Measurements from ENCODE around the gene GPR42.

GPR42 gene, protein sequence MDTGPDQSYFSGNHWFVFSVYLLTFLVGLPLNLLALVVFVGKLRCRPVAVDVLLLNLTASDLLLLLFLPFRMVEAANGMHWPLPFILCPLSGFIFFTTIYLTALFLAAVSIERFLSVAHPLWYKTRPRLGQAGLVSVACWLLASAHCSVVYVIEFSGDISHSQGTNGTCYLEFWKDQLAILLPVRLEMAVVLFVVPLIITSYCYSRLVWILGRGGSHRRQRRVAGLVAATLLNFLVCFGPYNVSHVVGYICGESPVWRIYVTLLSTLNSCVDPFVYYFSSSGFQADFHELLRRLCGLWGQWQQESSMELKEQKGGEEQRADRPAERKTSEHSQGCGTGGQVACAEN

DNA sequence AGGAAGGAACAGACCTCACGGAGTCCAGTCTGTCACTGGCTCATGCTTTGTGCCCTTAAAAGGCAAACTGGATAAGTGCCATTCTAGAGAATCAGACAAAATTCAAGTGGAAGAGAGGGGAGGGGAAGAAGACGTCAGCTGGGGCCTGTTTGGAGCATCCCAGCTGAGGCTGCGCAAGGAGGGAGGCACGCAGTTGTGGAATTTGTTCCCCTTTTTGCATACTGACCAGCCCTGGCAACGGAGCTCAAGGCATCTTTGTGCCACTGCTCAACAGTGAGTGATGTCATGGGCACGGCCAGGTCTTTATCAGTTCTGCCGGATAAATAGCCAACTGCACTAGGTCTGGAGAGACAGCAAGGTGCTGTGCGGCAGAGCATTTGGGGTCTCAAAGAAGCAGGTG, at the start of gene GPR42:
GPR42 (plus strand) TSS at position 347 of the 400 bp plus-strand sequence. CDS start 292 bp downstream, outside the sequence.
- no peak for DNase-seq

DNA sequence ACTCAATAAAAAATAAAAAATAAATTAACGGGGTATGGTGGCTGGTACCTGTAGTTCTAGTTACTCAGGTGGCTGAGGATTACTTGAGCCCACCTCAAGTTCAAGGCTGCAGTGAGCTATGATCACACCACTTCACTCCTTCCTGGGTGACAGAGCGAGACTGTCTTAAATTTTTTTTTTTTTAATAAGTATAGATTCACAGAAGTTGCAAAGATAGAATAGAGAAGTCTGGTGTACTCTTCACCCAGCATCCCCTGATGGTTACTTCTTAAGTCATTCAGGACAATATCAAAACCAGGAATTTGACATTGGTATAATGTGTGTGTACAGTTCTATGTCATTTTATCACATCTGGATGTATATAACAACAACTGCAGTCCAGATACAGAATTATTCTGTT, 49.6 kb upstream of the GPR42 start:
- no peak for DNase-seq

DNA sequence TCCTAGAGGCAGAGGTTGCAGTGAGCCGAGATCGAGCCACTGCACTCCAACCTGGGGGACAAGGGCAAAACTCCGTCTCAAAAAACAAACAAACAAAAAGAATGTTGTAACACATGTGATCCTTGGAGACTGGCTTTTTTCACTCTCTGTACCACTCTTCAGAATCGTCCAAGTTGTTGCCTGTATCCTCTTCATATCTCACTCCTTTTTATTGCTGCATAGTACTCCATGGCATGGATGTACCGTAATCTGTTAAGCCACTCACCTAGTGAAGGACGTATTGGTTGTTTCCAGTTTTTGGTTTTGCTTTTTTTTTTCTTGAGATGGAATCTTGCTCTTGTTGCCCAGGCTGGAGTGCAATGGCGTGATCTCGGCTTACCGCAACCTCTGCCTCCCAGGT, 48.9 kb upstream of the GPR42 start:
- DNase-seq: no peak

DNA sequence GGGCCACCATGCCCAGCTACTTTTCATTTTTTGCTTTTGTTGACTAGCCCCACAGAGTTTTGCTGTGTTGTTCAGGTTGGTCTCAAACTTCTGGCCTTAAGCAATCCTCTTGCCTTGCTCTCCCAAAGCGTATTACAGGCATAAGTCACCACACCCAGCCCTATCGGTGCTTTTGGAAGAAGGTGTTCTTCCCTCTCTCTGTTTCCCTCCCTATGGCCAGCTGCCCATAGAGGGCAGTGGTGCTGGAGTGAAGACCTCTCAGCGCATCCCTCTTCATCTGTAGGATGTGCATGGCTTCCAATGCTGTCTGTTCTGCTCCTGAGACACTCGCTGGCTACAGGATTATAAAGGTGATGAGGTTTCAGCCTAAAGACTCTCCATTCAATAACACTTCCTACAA, 43.2 kb upstream of the GPR42 start:
- no peak for DNase-seq

DNA sequence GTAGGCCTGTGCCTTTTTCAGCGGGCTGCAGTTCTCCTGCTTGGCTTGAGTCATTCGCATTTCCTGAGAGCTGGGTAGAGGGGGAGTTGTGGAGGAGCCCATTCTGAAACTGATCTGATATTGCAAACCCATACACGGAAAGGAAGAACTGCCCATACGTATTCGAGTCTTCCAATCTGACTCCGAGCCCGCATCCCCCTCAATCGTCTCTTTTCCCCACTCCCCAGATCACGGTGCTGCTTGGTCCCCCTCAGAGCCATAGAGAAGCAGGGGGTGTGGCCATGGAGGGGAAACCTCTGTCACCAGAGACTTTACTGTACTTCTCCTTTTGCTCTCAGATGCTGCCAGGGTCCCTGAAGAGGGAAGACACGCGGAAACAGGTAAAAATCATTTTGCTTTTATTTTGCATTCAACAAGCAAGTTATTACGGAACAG, 42.0 kb upstream of the GPR42 start, which contains the start of gene CD22:
CD22 (plus strand) TSS at position 337 of the 435 bp plus-strand sequence. CDS start 2,854 bp downstream, outside the sequence.
- DNase-seq: no peak

DNA sequence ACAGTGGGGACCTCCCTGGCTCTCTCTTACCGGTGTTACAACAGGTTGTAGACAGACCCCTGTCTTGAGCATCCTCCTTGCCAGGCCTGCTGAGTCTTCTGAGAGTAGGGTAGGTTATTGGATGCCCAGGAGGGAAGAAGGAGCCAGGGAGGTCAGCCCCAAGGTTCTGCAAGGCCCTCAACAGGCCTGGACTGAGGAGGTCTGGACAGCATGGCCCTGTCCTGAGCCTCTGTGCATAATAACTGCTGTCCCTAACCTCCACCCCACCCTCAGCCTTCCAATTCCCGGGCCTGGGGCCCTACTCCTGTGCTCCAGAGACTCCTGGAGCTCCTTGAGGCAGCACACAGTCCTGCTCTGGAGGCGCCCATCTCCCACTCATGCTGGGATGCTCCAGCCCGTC, 41.5 kb upstream of the GPR42 start:
- no peak for DNase-seq

DNA sequence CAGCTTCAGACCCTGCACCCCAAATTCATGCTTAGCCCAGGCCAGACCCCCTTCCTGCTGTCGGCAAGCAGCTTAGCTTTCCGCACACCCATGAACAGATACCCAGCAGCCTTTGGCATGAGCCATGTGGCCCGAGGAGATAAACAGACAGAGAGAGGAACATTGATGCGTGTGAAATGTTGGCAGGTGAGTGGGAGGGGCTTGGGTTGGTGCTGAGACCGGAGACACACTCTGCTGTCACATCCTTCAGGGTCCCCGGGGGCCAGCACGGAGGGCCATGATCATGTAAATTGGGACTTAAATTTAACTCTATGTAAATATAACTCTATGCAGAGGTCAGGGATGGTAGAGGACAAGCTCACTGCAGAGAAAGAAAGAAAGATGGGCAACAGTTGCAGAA, 40.4 kb upstream of the GPR42 start:
- no peak for DNase-seq

DNA sequence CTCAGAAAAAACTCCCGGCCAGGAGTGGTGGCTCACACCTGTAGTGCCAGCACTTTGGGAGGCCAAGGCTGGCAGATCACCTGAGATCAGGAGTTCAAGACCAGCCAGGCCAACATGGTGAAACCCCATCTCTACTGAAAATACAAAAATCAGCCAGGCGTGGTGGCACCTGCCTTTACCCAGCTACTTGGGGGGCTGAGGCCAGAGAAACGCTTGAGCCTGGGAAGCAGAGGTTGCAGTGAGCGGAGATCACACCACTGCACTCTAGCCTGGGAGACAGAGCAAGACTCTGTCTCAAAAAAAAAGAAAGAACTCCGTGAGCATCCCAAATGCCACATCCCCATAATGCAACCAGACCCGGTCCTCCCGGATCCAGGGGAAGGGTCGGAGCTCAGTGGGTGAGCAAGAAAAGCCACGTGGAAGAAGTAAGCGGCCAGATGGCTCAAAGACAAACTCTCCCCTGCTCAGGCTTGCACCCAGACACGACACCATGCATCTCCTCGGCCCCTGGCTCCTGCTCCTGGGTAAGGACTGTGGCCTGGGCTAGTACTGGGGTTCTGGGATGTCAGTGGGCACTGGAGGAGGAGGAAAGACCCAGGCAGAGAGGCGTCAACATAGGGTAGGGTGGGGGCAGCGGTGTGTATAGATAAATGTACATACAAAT, 39.2 kb upstream of the GPR42 start:
- DNase-seq: no peak

DNA sequence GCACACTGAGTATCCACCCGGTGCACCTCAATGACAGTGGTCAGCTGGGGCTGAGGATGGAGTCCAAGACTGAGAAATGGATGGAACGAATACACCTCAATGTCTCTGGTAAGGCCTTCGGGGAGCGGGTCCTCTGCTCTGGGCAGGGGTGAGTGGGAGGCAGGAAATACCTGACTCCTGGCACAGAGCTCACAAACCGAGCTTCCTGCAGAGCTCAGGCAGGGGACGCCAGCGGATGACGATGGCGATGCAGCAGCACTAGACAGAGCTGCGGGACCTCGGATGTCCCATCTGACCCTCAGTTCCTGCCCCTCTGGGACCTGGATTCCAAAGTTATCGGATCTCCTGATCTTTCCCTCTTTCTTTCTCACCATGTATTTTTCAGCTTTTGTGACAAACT, 38.1 kb upstream of the GPR42 start:
- no peak for DNase-seq

DNA sequence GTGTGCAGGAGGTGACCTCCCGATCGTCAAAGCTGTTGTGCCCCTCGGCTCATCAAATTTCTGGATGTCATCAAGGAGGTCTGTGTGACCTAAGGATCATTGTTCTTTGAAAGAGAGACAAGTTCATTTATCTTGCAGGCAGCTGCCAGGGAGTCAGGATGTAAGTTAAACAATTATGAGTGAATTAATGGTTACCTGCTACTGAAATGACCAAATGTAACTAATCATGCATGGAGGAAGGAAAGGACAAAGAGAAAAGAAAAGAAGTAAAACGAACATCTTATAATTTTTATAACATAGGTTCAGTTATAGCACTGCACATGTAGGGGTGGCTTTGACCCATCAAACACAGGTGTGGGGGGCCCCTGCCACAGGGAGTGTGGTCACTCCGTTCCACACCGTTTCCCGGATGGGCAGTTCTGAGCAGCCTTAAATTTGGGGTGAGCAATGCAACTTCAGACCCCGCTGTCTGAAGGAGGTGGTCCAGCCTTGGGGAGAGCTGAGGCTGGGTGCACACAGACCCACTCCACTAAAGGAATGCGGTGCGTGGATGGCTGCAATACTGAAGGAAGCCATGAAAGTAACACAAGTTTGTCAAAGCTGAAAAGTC, 36.6 kb upstream of the GPR42 start:
- DNase-seq: no peak

DNA sequence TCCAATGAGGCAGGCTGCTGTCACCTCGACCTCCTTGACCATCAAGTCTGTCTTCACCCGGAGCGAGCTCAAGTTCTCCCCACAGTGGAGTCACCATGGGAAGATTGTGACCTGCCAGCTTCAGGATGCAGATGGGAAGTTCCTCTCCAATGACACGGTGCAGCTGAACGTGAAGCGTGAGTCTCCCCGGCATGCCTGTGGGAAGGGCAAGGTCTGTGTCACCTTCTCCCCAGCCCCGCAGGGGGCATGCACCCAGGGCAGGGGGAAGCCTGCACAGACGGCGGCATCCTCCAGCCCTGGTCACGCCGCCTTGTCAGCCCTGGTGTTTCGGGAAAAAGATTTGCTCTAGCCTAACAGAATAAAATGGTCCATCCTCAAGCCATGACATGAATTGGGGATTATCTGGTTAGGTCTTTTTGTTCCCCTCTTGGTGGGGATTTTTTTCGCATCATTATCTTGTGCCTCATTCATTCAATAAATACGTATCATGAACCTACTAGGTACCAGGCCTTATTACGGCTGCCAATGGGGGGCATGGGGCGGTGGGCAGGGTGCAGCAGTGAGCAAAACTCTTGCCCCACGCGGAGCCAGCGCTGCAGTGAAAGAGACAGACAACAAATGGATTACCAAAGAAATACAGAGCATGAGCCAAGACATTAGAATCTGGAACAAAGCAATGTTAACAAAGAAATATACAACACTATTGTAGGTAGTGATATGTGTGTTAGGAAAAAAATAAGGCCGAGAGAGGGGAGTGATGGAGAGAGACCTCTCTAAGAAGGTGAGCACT, 34.5 kb upstream of the GPR42 start:
- no peak for DNase-seq

DNA sequence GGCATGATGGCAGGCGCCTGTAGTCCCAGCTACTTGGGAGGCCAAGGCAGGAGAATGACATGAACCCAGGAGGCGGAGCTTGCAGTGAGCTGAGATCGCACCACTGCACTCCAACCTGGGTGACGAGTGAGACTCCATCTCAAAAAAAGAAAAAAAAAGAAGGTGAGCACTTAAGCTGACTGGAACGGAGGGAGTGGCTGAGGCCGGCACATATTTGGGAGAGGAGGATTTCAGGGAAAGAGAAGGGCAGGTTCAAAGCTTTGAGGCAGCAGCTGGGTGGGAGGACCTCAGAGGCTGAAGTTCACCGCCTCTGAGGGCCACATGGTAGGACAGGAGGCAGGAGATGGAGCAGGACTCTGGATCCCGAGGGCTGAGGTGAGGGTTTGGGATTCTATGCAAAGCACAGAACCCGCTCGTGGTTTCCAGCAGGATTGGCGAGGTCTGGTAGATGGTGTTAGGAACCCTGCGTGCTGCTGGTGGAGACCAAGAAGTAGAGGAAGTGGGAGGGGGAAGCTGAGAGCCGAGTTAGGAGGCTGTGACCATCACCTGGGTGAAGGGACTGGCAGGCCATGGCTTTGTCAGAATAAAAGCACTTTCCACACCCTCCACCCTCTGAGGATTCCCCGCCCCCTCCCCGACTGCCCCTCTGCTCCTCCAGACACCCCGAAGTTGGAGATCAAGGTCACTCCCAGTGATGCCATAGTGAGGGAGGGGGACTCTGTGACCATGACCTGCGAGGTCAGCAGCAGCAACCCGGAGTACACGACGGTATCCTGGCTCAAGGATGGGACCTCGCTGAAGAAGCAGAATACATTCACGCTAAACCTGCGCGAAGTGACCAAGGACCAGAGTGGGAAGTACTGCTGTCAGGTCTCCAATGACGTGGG, 33.5 kb upstream of the GPR42 start:
- no peak for DNase-seq

DNA sequence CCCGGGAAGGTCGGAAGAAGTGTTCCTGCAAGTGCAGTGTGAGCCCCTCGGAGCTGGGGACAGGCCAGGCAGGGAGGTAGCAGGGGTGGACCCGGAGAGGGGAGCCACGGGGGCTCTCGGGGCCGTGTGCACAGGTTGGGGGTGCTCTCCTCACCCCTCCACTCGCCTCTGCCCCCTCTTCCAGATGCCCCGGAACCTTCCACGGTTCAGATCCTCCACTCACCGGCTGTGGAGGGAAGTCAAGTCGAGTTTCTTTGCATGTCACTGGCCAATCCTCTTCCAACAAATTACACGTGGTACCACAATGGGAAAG, 32.9 kb upstream of the GPR42 start:
- no peak for DNase-seq

DNA sequence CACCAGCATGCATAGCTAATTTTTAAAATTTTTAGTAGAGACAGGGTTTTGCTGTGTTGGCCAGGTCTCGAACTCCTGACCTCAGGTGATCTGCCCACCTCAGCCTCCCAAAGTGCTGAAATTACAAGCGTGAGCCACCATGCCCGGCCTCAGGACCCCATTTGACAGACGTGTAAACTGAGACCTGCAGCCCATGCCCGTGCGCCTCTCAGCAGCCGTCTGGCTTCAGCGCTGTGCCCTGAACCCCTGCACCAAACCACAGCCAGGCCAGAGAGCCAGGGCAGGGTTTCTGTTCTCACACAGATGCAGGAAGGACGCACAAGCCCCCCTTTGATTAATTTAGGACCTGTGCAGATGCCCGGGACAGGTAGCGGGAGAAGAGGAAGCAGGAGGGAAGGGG, 30.4 kb upstream of the GPR42 start:
- DNase-seq: no peak

DNA sequence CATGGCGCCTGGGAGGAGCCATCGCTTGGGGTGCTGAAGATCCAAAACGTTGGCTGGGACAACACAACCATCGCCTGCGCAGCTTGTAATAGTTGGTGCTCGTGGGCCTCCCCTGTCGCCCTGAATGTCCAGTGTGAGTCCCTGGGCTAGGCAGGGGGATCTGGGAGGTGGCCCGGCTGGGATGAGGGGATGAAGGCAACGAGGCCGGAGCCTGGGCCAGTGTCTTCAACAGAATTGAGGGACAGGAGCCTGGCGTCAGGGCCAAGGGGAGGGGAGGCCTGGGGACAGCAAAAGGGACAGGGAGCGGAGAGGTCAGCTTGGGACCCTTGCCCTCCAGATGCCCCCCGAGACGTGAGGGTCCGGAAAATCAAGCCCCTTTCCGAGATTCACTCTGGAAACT, 29.9 kb upstream of the GPR42 start:
- no peak for DNase-seq

DNA sequence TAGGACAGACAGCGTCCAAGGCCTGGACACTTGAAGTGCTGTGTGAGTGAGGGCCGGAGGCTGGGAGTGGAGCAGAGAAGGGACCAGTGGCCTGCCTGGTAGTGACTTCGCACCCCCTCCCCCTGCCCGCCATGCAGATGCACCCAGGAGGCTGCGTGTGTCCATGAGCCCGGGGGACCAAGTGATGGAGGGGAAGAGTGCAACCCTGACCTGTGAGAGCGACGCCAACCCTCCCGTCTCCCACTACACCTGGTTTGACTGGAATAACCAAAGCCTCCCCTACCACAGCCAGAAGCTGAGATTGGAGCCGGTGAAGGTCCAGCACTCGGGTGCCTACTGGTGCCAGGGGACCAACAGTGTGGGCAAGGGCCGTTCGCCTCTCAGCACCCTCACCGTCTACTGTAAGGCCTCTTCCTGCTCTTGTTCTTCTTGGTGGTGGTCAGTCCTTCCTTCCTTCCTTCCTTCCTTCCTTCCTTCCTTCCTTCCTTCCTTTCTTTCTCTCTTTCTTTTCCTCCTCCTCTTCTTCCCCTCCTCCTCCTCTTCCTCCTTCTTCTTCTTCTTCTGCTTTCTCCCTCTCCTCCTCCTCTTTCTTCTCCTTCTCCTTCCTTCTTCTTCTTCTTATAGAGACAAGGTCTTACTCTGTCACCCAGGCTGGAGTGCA, 29.2 kb upstream of the GPR42 start:
- no peak for DNase-seq

DNA sequence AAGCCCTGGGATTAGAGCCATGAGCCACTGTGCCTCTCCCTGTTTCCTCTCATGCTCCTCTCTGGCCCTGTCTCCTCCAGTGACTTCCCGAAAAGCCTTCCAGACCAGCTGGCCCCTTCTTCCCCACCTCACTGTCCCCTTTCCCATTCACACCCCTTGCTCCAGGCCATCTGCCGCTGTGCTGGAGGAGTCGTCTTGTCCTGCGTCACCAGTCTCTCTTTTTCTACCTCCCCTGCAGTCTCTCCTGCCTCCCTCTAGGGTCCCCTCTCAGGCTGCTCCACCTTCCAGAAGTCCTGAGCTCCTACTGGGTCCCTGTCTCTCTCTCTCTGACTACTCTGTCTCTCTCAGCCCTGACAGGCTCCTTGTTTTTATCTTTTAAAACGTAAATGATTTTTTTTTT, 28.4 kb upstream of the GPR42 start:
- no peak for DNase-seq

DNA sequence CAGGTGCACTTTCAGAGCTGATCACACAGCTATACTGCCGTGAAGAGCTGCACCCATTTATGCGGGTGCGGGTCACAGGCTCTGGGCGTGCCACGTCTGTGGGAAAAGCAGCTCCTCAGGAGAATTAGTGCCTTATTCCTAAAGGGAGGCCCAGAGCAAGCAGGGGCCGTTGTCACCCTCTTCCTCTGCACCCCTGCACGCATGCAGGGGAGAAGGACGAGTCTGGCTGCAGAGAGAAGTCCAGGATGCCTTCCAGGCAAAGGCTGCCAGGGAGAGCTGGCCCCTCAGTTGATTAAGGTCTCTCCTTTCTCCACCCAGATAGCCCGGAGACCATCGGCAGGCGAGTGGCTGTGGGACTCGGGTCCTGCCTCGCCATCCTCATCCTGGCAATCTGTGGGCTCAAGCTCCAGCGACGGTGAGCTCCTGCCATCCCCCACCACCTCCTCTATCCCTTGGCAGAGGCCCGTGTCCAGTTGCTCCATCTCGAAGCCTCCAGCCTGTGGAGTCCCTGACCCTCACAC, 26.3 kb upstream of the GPR42 start:
- DNase-seq: no peak

DNA sequence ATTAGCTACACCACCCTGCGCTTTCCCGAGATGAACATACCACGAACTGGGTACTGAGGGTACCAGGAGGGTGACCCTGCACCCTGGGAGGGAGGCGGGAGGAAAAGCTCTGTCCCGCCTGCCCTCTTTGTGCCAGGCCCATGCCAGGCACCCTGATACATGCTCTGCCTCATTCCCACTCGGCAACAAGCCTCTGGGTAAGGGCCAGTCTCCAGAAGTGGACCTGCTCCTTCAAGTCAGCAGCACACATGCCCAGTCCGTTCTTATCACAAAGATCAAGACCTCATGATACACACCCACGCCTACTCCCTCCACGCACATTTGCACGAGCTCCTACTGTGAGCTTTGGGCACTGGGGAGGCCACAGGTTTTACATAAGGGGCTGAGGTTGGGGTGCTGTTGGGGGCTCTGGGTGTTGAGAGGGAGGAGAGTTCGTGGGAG, 25.2 kb upstream of the GPR42 start:
- no peak for DNase-seq

DNA sequence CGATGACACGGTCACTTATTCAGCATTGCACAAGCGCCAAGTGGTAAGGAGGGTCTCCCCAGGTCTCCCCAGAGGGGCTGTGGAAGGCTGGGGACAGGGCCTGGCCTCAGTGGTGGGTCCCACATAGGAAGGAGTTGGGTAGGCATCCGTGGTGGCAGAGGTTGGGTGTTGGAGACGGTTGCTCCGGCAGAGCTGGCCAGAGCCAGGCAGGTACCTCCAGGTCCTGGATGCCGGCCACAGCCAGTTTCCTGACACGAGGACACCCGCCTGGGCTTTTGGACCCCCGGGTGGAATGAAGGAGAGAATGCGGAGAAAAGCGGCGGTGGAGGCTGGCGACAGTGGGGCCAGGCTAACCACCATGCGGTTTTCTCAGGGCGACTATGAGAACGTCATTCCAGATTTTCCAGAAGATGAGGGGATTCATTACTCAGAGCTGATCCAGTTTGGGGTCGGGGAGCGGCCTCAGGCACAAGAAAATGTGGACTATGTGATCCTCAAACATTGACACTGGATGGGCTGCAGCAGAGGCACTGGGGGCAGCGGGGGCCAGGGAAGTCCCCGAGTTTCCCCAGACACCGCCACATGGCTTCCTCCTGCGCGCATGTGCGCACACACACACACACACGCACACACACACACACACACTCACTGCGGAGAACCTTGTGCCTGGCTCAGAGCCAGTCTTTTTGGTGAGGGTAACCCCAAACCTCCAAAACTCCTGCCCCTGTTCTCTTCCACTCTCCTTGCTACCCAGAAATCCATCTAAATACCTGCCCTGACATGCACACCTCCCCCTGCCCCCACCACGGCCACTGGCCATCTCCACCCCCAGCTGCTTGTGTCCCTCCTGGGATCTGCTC, 24.4 kb upstream of the GPR42 start:
- no peak for DNase-seq

All from SHP77 treated with DMSO at 0.1 percent for 48 hours (cell line).